Liver (tissue), 9 donors: Measurements from ENCODE around the gene EVI2A. TPM values are rescaled to one million over a fixed set of nuclear protein-coding genes. Genes with fewer than 3 reads are reported as not detected.

Experiments used
- DNase-seq: peaks from one replicate; pipeline ENCODE4 v3.0.0-alpha.2; 2017; ENCODE audit warnings: low spot score
- H3K27ac ChIP-seq, 2 donors: one replicate each; pipeline ENCODE4 v1.7.0; 2013; ENCODE audit warnings: inconsistent platforms in 2 of 2, low read length in 2 of 2, control low read depth in 1 of 2, low read depth in 1 of 2, mild to moderate bottlenecking in 1 of 2
- H3K27me3 ChIP-seq, 4 donors: one replicate each; pipeline versions ENCODE4 v1.6.1 to v1.7.0; 2013; ENCODE audit warnings: low read length in 3 of 4, inconsistent platforms in 1 of 4, mild to moderate bottlenecking in 1 of 4, moderate library complexity in 1 of 4; ENCODE audit not compliant: control insufficient read depth in 4 of 4, insufficient read depth in 4 of 4
- H3K36me3 ChIP-seq, 4 donors: one replicate each; pipeline versions ENCODE4 v1.6.1 to v1.7.0; 2013; ENCODE audit warnings: low read length in 3 of 4, mild to moderate bottlenecking in 3 of 4, low read depth in 1 of 4, moderate library complexity in 1 of 4; ENCODE audit not compliant: control insufficient read depth in 4 of 4, insufficient read depth in 3 of 4
- H3K4me1 ChIP-seq, 4 donors: one replicate each; pipeline versions ENCODE4 v1.6.1 to v1.7.0; 2013; ENCODE audit warnings: low read length in 3 of 4, mild to moderate bottlenecking in 3 of 4, moderate library complexity in 1 of 4; ENCODE audit not compliant: control insufficient read depth in 4 of 4, insufficient read depth in 4 of 4
- H3K4me3 ChIP-seq, 3 donors: one replicate each; pipeline versions ENCODE4 v1.6.1 to v1.7.0; 2013; ENCODE audit warnings: low read length in 3 of 3, control low read depth in 1 of 3, low read depth in 1 of 3, mild to moderate bottlenecking in 1 of 3
- H3K9ac ChIP-seq, 2 donors: one replicate each; pipeline ENCODE4 v1.7.0; 2013; ENCODE audit warnings: low read length in 2 of 2, mild to moderate bottlenecking in 2 of 2, moderate library complexity in 2 of 2, control low read depth in 1 of 2, low read depth in 1 of 2
- H3K9me3 ChIP-seq, 4 donors: one replicate each; pipeline versions ENCODE4 v1.6.1 to v1.7.0; 2013; ENCODE audit warnings: low read length in 3 of 4; ENCODE audit not compliant: control insufficient read depth in 4 of 4
- ATF3 ChIP-seq: IDR thresholded peaks from 2 replicates; pipeline ENCODE4 v1.6.1; 2016; ENCODE audit warnings: antibody characterized with exemption
- CTCF ChIP-seq: fragments of 150-350 bp; IDR thresholded peaks from 2 replicates; pipeline ENCODE4 v1.5.1; 2017; ENCODE audit warnings: improper control_type of control experiment, low read depth, low read length; ENCODE audit not compliant: missing input control
- EGR1 ChIP-seq, 2 donors: IDR thresholded peaks; 2 replicates each; pipeline ENCODE4 v1.6.1; 2016 to 2018; ENCODE audit warnings: antibody characterized with exemption in 2 of 2, low read depth in 2 of 2
- FOXA1 ChIP-seq: IDR thresholded peaks from 2 replicates; pipeline ENCODE4 v1.6.1; 2016; ENCODE audit warnings: antibody characterized with exemption
- FOXA2 ChIP-seq: IDR thresholded peaks from 2 replicates; pipeline ENCODE4 v1.6.1; 2016; ENCODE audit warnings: antibody characterized with exemption
- GABPA ChIP-seq, 2 donors: IDR thresholded peaks in 1 of 2; conservative IDR thresholded peaks in 1 of 2; 2 replicates each; pipeline ENCODE4 v1.6.1; 2016; ENCODE audit warnings: antibody characterized with exemption in 2 of 2, mild to moderate bottlenecking in 1 of 2, moderate library complexity in 1 of 2
- HNF4A ChIP-seq, 2 donors: conservative IDR thresholded peaks; 2 replicates each; pipeline ENCODE4 v1.6.1; 2016; ENCODE audit warnings: antibody characterized with exemption in 2 of 2, mild to moderate bottlenecking in 2 of 2
- HNF4G ChIP-seq: IDR thresholded peaks from 2 replicates; pipeline ENCODE4 v1.6.1; 2016; ENCODE audit warnings: antibody characterized with exemption
- JUND ChIP-seq, 2 donors: IDR thresholded peaks; 2 replicates each; pipeline ENCODE4 v1.6.1; 2016; ENCODE audit warnings: antibody characterized with exemption in 2 of 2
- MAX ChIP-seq: IDR thresholded peaks from 2 replicates; pipeline ENCODE4 v1.6.1; 2016; ENCODE audit warnings: antibody characterized with exemption
- RAD21 ChIP-seq, 2 donors: IDR thresholded peaks; 2 replicates each; pipeline ENCODE4 v1.6.1; 2016; ENCODE audit warnings: antibody characterized with exemption in 2 of 2, mild to moderate bottlenecking in 2 of 2
- RXRA ChIP-seq, 2 donors: IDR thresholded peaks; 2 replicates each; pipeline ENCODE4 v1.6.1; 2017 to 2018; ENCODE audit warnings: antibody characterized with exemption in 2 of 2, mild to moderate bottlenecking in 1 of 2
- SP1 ChIP-seq: IDR thresholded peaks from 2 replicates; pipeline ENCODE4 v1.6.1; 2018; ENCODE audit warnings: antibody characterized with exemption, mild to moderate bottlenecking
- TAF1 ChIP-seq: conservative IDR thresholded peaks from 2 replicates; pipeline ENCODE4 v1.6.1; 2016; ENCODE audit warnings: antibody characterized with exemption, mild to moderate bottlenecking
- YY1 ChIP-seq: IDR thresholded peaks from 2 replicates; pipeline ENCODE4 v1.6.1; 2016; ENCODE audit warnings: antibody characterized with exemption, mild to moderate bottlenecking
- WGBS: extraction: QIAGEN DNeasy Blood & Tissue Kit; methylation state at CpG from one replicate; pipeline ENCODE4 v1.1.7; 2013; 5-methylcytosine and 5-hydroxymethylcytosine counted together
- polyA plus RNA-seq, 2 donors: library from polyadenylated mRNA; stranded (reverse) in 1 of 2; unstranded in 1 of 2; fragments of 200-250 nt in 1 of 2; fragments of >200 nt in 1 of 2; fragmentation: Nextera tagmentation in 1 of 2; extraction: Ambion mirVana in 1 of 2; gene quantifications; one replicate each; pipeline versions ENCODE4 v1.2.1 to v1.2.3, GENCODE V29; 2013 to 2015
- total RNA-seq, 2 donors: library from RNA; depleted of rRNA; stranded (reverse); fragments of >200 nt; gene quantifications; one replicate each; pipeline ENCODE4 v1.2.3, GENCODE V29; 2014
- donor health status: healthy.
- donor health status: healthy.
- donor health status: healthy.
- donor health status: healthy.
- donor health status: healthy.

The EVI2A gene
- total and polyA plus RNA-seq, 4 donors: 1.1 to 2.8 (median 2.0) TPM

- Histone ChIP-seq H3K9ac (no peak overlapping the region), H3K27ac (no peak overlapping the region), H3K4me3 (no peak overlapping the region), H3K27me3 (no peaks in the 10 kb centered on the region), H3K36me3 (peaks cover 0 to 17% (median 8%) of the 10 kb centered on the region in 4 donors), H3K9me3 (no peaks in the 10 kb centered on the region), H3K4me1 (peaks cover 0 to 11% (median 3%) of the 10 kb centered on the region in 4 donors)
- DNase-seq: no peak
- TF ChIP-seq EGR1 (IDR thresholded peaks at IDR 0.05; ENCODE audit: low read depth in 2 of 2) (no peak), RXRA (IDR thresholded peaks at IDR 0.05) (no peak), MAX (no peak), GABPA (IDR thresholded peaks at IDR 0.05 in 1 of 2, conservative IDR thresholded peaks at IDR 0.05 in 1 of 2) (no peak), TAF1 (no peak), CTCF (no peak), HNF4G (no peak), JUND (IDR thresholded peaks at IDR 0.05) (no peak), ATF3 (no peak), YY1 (no peak), HNF4A (conservative IDR thresholded peaks at IDR 0.05) (no peak), SP1 (no peak), FOXA2 (no peak), RAD21 (IDR thresholded peaks at IDR 0.05) (no peak), FOXA1 (no peak)
Measured at GRCh38 chr17:31272803-31273202, 48.6 kb downstream of the EVI2A start.

GRCh38 chr17:31272236-31272635 lies 49.2 kb downstream of the EVI2A start:
- TF ChIP-seq TAF1: no peak
- TF ChIP-seq CTCF: no peak
- TF ChIP-seq YY1: no peak
- TF ChIP-seq RAD21 (IDR thresholded peaks at IDR 0.05): no peak
- TF ChIP-seq EGR1 (IDR thresholded peaks at IDR 0.05; ENCODE audit: low read depth in 2 of 2): no peak
- TF ChIP-seq FOXA1: no peak
- no peak for TF ChIP-seq HNF4G
- DNase-seq: no peak
- no peak overlapping the region for H3K9ac ChIP-seq
- H3K4me1 ChIP-seq: peaks cover 0 to 11% (median 3%) of the 10 kb centered on the region in 4 donors
- peaks cover 0 to 14% (median 4%) of the 10 kb centered on the region in 4 donors for H3K36me3 ChIP-seq
- no peak overlapping the region for H3K4me3 ChIP-seq
- H3K9me3 ChIP-seq: no peaks in the 10 kb centered on the region
- WGBS: 95% methylated on average over 1 of the region's 1 CpG
- H3K27ac ChIP-seq: no peak overlapping the region
- no peaks in the 10 kb centered on the region for H3K27me3 ChIP-seq
